ENCODE results near the gene GPR89A.
"Not testable (repeated sequence)": the region's sequence is repeated elsewhere in the genome, so short reads cannot be mapped to it uniquely, and the experiment has no call there.

Gene GPR89A

GRCh38 chr1:145701306-145701862 lies 93.6 kb downstream of the GPR89A start:
- H3K4me3 Mint-ChIP-seq, result no peak overlapping the region
- no peaks in the 10 kb centered on the region for H3K4me1 Mint-ChIP-seq (ENCODE audit: low read depth)
- H3K36me3 Mint-ChIP-seq (ENCODE audit: low read depth), result no peaks in the 10 kb centered on the region
- no peak overlapping the region for H3K27ac Mint-ChIP-seq
- no peaks in the 10 kb centered on the region for H3K9me3 Mint-ChIP-seq
- H3K27me3 Mint-ChIP-seq (ENCODE audit: low read depth), result peaks cover 40% of the 10 kb centered on the region

GRCh38 chr1:145702052-145702451 lies 94.3 kb downstream of the GPR89A start:
- H3K27ac Mint-ChIP-seq, result no peak overlapping the region
- H3K9me3 Mint-ChIP-seq, result no peaks in the 10 kb centered on the region
- no peak overlapping the region for H3K4me3 Mint-ChIP-seq
- peaks cover 35% of the 10 kb centered on the region for H3K27me3 Mint-ChIP-seq (ENCODE audit: low read depth)
- no peaks in the 10 kb centered on the region for H3K4me1 Mint-ChIP-seq (ENCODE audit: low read depth)
- H3K36me3 Mint-ChIP-seq (ENCODE audit: low read depth), result no peaks in the 10 kb centered on the region

GRCh38 chr1:145702826-145703225 lies 95.0 kb downstream of the GPR89A start:
- H3K27ac Mint-ChIP-seq, result no peak overlapping the region
- peaks cover 34% of the 10 kb centered on the region for H3K27me3 Mint-ChIP-seq (ENCODE audit: low read depth)
- H3K4me1 Mint-ChIP-seq (ENCODE audit: low read depth), result no peaks in the 10 kb centered on the region
- no peaks in the 10 kb centered on the region for H3K36me3 Mint-ChIP-seq (ENCODE audit: low read depth)
- no peaks in the 10 kb centered on the region for H3K9me3 Mint-ChIP-seq
- H3K4me3 Mint-ChIP-seq, result no peak overlapping the region

- Mint-ChIP-seq H3K9me3 (no peaks in the 10 kb centered on the region), H3K4me3 (no peak overlapping the region), H3K36me3 (ENCODE audit: low read depth) (no peaks in the 10 kb centered on the region), H3K4me1 (ENCODE audit: low read depth) (no peaks in the 10 kb centered on the region), H3K27ac (no peak overlapping the region), H3K27me3 (ENCODE audit: low read depth) (peaks cover 28% of the 10 kb centered on the region)
Measured at GRCh38 chr1:145705622-145706021, 97.8 kb downstream of the GPR89A start.

GRCh38 chr1:145706086-145706664 lies 98.4 kb downstream of the GPR89A start:
- Mint-ChIP-seq H3K27ac (no peak overlapping the region), H3K9me3 (no peaks in the 10 kb centered on the region), H3K27me3 (ENCODE audit: low read depth) (peaks cover 30% of the 10 kb centered on the region), H3K4me1 (ENCODE audit: low read depth) (no peaks in the 10 kb centered on the region), H3K4me3 (no peak overlapping the region), H3K36me3 (ENCODE audit: low read depth) (no peaks in the 10 kb centered on the region)

- Mint-ChIP-seq H3K4me1 (ENCODE audit: low read depth) (no peaks in the 10 kb centered on the region), H3K4me3 (no peak within 1 kb of the TSS), H3K36me3 (ENCODE audit: low read depth) (no peaks in the 10 kb centered on the region), H3K27ac (no peak within 1 kb of the TSS), H3K27me3 (ENCODE audit: low read depth) (peaks cover 27% of the 10 kb centered on the region), H3K9me3 (no peaks in the 10 kb centered on the region)
Measured at GRCh38 chr1:145707183-145707867, 99.5 kb downstream of the GPR89A start, which contains the start of gene PDZK1. Gene PDZK1, minus strand, starts transcription at chr1:145707368. Its CDS starts 19,347 bp downstream, at chr1:145688021.

GRCh38 chr1:145708063-145708462 lies 100.3 kb downstream of the GPR89A start:
- Mint-ChIP-seq H3K4me1 (ENCODE audit: low read depth) (no peaks in the 10 kb centered on the region), H3K4me3 (no peak overlapping the region), H3K27ac (no peak overlapping the region), H3K36me3 (ENCODE audit: low read depth) (no peaks in the 10 kb centered on the region), H3K9me3 (no peaks in the 10 kb centered on the region), H3K27me3 (ENCODE audit: low read depth) (peaks cover 27% of the 10 kb centered on the region)

GRCh38 chr1:145710291-145711027 lies 102.7 kb downstream of the GPR89A start:
- Mint-ChIP-seq H3K27ac (no peak overlapping the region), H3K9me3 (no peaks in the 10 kb centered on the region), H3K4me1 (ENCODE audit: low read depth) (no peaks in the 10 kb centered on the region), H3K36me3 (ENCODE audit: low read depth) (no peaks in the 10 kb centered on the region), H3K4me3 (no peak overlapping the region), H3K27me3 (ENCODE audit: low read depth) (peaks cover 16% of the 10 kb centered on the region)

- H3K36me3 Mint-ChIP-seq (ENCODE audit: low read depth), result no peaks in the 10 kb centered on the region
- H3K27me3 Mint-ChIP-seq (ENCODE audit: low read depth), result peaks cover 13% of the 10 kb centered on the region
- no peak overlapping the region for H3K27ac Mint-ChIP-seq
- H3K9me3 Mint-ChIP-seq, result no peaks in the 10 kb centered on the region
- H3K4me3 Mint-ChIP-seq, result no peak overlapping the region
- H3K4me1 Mint-ChIP-seq (ENCODE audit: low read depth), result no peaks in the 10 kb centered on the region
Measured at GRCh38 chr1:145711213-145711651, 103.4 kb downstream of the GPR89A start.

- Mint-ChIP-seq H3K27me3 (ENCODE audit: low read depth) (peaks cover 19% of the 10 kb centered on the region), H3K27ac (no peak overlapping the region), H3K4me1 (ENCODE audit: low read depth) (no peaks in the 10 kb centered on the region), H3K9me3 (no peaks in the 10 kb centered on the region), H3K36me3 (ENCODE audit: low read depth) (no peaks in the 10 kb centered on the region), H3K4me3 (no peak overlapping the region)
Measured at GRCh38 chr1:145714524-145715111, 106.8 kb downstream of the GPR89A start.

- Mint-ChIP-seq H3K36me3 (ENCODE audit: low read depth) (no peaks in the 10 kb centered on the region), H3K4me3 (no peak overlapping the region), H3K27ac (no peak overlapping the region), H3K27me3 (ENCODE audit: low read depth) (peaks cover 18% of the 10 kb centered on the region), H3K4me1 (ENCODE audit: low read depth) (peaks cover 10% of the 10 kb centered on the region), H3K9me3 (no peaks in the 10 kb centered on the region)
Measured at GRCh38 chr1:145716641-145717345, 109.0 kb downstream of the GPR89A start.

GRCh38 chr1:145717833-145718232 lies 110.0 kb downstream of the GPR89A start:
- Mint-ChIP-seq H3K9me3 (no peaks in the 10 kb centered on the region), H3K27me3 (ENCODE audit: low read depth) (peaks cover 19% of the 10 kb centered on the region), H3K4me1 (ENCODE audit: low read depth) (peaks cover 10% of the 10 kb centered on the region), H3K27ac (no peak overlapping the region), H3K36me3 (ENCODE audit: low read depth) (no peaks in the 10 kb centered on the region), H3K4me3 (no peak overlapping the region)

GRCh38 chr1:145718465-145718864 lies 110.7 kb downstream of the GPR89A start:
- not testable (repeated sequence) for H3K4me3 Mint-ChIP-seq; H3K9me3 Mint-ChIP-seq; H3K4me1 Mint-ChIP-seq (ENCODE audit: low read depth); H3K27ac Mint-ChIP-seq; H3K36me3 Mint-ChIP-seq (ENCODE audit: low read depth)
- peaks cover 22% of the 10 kb centered on the region for H3K27me3 Mint-ChIP-seq (ENCODE audit: low read depth)

All from T-helper 1 cell treated with Interleukin-12 subunit alpha and Interleukin-12 subunit beta and Interleukin-4 antibody, amounts not matched to agents 30 μg/mL and 1 μg/mL, for 36 hours (primary cell).